ENCODE measurements around the gene THAP7.

DNA sequence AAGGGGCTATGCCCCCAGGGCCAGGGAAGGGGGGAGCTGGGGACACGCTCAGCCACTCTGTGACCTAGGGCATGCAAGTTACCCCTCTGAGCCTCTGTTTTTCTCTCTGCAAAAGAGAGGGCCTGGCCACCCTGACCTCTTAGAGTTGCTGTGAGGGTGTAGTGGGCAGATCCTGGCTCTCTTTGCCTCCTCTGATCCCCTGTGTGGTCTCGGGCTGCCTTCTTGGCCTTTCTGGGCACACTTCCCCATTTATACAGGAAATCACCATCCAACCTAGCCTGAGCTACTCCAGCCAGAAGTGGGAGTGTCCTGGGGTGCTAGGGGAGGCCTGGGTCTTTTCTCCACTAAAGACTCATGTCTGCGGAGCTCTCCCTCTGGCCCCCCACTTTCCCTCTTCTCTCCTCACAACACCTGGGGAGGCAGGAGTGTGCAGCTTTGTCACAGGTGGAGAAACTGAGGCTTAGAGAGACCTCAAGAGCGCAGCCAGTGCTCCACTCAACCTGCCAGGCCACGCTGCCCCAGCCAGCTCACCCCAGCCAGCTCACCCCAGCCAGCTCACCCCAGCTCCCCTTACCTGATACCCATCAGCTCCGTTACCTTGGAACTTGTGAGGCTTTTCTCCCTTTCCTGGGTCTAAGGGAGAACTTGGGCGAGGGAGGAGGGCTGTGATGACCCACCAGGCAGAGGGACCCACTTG is 33.5 kb downstream of the THAP7 start:
- TF ChIP-seq, protein P1, sequence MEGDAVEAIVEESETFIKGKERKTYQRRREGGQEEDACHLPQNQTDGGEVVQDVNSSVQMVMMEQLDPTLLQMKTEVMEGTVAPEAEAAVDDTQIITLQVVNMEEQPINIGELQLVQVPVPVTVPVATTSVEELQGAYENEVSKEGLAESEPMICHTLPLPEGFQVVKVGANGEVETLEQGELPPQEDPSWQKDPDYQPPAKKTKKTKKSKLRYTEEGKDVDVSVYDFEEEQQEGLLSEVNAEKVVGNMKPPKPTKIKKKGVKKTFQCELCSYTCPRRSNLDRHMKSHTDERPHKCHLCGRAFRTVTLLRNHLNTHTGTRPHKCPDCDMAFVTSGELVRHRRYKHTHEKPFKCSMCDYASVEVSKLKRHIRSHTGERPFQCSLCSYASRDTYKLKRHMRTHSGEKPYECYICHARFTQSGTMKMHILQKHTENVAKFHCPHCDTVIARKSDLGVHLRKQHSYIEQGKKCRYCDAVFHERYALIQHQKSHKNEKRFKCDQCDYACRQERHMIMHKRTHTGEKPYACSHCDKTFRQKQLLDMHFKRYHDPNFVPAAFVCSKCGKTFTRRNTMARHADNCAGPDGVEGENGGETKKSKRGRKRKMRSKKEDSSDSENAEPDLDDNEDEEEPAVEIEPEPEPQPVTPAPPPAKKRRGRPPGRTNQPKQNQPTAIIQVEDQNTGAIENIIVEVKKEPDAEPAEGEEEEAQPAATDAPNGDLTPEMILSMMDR (conservative IDR thresholded peaks at IDR 0.05; ENCODE audit: low read depth, low read length), result no peak
- no peak for TF ChIP-seq EZH2 (IDR thresholded peaks at IDR 0.05; ENCODE audit: borderline replicate concordance, low read depth, low read length, poor library complexity, severe bottlenecking)

Measured in A673 (cell line).